ENCODE results near the gene LILRA5. TPM values are rescaled to one million over a fixed set of nuclear protein-coding genes. Genes with fewer than 3 reads are reported as not detected.
"Not testable (repeated sequence)": the region's sequence is repeated elsewhere in the genome, so short reads cannot be mapped to it uniquely, and the experiment has no call there.

The LILRA5 gene
- total and polyA plus RNA-seq, 2 of the 4 experiments (the other 2 are of a cell fraction): not detected

GRCh38 chr19:54279406-54279962 is 33.5 kb downstream of the LILRA5 start:
- no peaks in the 10 kb centered on the region for H3K36me3 ChIP-seq (ENCODE audit: control insufficient read depth, insufficient read depth, low read length)
- WGBS, 2 experiments (ENCODE audit: extremely low coverage in 2 of 2, insufficient read length in 1 of 2): no CpG with 5 or more reads among the region's 18 CpGs
- no peak overlapping the region for H3K56ac ChIP-seq (ENCODE audit: extremely low read depth, insufficient read depth, low read length)
- in situ Hi-C loops (cut with MboI; ENCODE audit: low sequenced_read_pairs): no loop called here
- H3K4me3 ChIP-seq (ENCODE audit: insufficient read depth, low read depth, low read length): no peak overlapping the region
- no peak overlapping the region for H2AK5ac ChIP-seq (ENCODE audit: low read depth, low read length)
- no peak overlapping the region for H2BK20ac ChIP-seq (ENCODE audit: low read depth, low read length)
- H2AK9ac ChIP-seq (replicated peaks; ENCODE audit: low read depth, low read length, poor library complexity): no peak overlapping the region
- H2BK15ac ChIP-seq (ENCODE audit: low read depth, low read length): no peak overlapping the region
- no peak for DNase-seq
- H3K4me2 ChIP-seq (ENCODE audit: low read depth, low read length): no peak overlapping the region
- intact Hi-C loops (cut with micrococcal nuclease): no loop called here
- ATAC-seq (ENCODE audit: low read depth): no peak
- H2BK5ac ChIP-seq (ENCODE audit: low read depth, low read length, poor library complexity, severe bottlenecking): no peak overlapping the region
- no peak overlapping the region for H3K9ac ChIP-seq (ENCODE audit: low read depth, low read length)
- peaks cover 2% of the 10 kb centered on the region; the same call in 1 of the 2 replicates for H3K27me3 ChIP-seq (ENCODE audit: control insufficient read depth, insufficient read depth, low read length)
- no peak overlapping the region for H3K27ac ChIP-seq (ENCODE audit: insufficient read depth, low read length)
- dilution Hi-C loops (cut with HindIII; ENCODE audit: low sequenced_read_pairs, unreplicated experiment): no loop called here
- no peak overlapping the region for H3K23ac ChIP-seq (ENCODE audit: low read depth, low read length)
- H4K8ac ChIP-seq (ENCODE audit: low read depth in 2 of 2, low read length in 2 of 2): no peak overlapping the region
- H3K14ac ChIP-seq (replicated peaks; ENCODE audit: low read depth, low read length): no peak overlapping the region
- H4K20me1 ChIP-seq (ENCODE audit: insufficient read depth, low read length): no peaks in the 10 kb centered on the region
- no peak overlapping the region for H4K91ac ChIP-seq (ENCODE audit: insufficient read depth, low read depth, low read length)
- no peak overlapping the region for H4K5ac ChIP-seq (ENCODE audit: low read depth, low read length)
- no peak overlapping the region for H3K18ac ChIP-seq (ENCODE audit: low read depth, low read length)
- TF ChIP-seq CHD1 (IDR thresholded peaks at IDR 0.05; ENCODE audit: low read depth, low read length): no peak
- no peak for TF ChIP-seq MAFK (IDR thresholded peaks at IDR 0.05; ENCODE audit: low read depth, low read length)
- no peak for TF ChIP-seq ELK1 (IDR thresholded peaks at IDR 0.05; ENCODE audit: borderline replicate concordance, low read depth, low read length)
- no peak for TF ChIP-seq RFX5 (IDR thresholded peaks at IDR 0.05; ENCODE audit: low read depth, low read length)
- no peak for TF ChIP-seq RAD21 (IDR thresholded peaks at IDR 0.05; ENCODE audit: low read length)
- H3K4ac ChIP-seq (ENCODE audit: low read depth, low read length): no peak overlapping the region
- H2BK120ac ChIP-seq (ENCODE audit: low read depth, low read length): no peak overlapping the region
- H3K4me1 ChIP-seq (ENCODE audit: control insufficient read depth, insufficient read depth, low read length): no peaks in the 10 kb centered on the region
- POLR2A ChIA-PET (ENCODE audit: unreplicated experiment): no interaction called here
- H3K9me3 ChIP-seq (ENCODE audit: control insufficient read depth, insufficient read depth, low read length): no peaks in the 10 kb centered on the region
- CTCF ChIA-PET: no interaction called here
- no TSS peak for BruUV-seq (replicated peaks)
- no peak overlapping the region for H2AFZ ChIP-seq (replicated peaks; ENCODE audit: low read length, poor library complexity)
- no peaks in the 10 kb centered on the region for H3K79me1 ChIP-seq (ENCODE audit: low read depth in 1 of 2, low read length in 2 of 2)
- no peaks in the 10 kb centered on the region for H3K9me1 ChIP-seq (ENCODE audit: insufficient read depth, low read length)

GRCh38 chr19:54278571-54279195 is 34.3 kb downstream of the LILRA5 start:
- CTCF ChIA-PET; POLR2A ChIA-PET (ENCODE audit: unreplicated experiment); H3K56ac ChIP-seq (ENCODE audit: extremely low read depth, insufficient read depth, low read length); H3K14ac ChIP-seq (replicated peaks; ENCODE audit: low read depth, low read length); H4K5ac ChIP-seq (ENCODE audit: low read depth, low read length); H3K4me2 ChIP-seq (ENCODE audit: low read depth, low read length); BruUV-seq (replicated peaks); H3K9ac ChIP-seq (ENCODE audit: low read depth, low read length); H3K9me3 ChIP-seq (ENCODE audit: control insufficient read depth, insufficient read depth, low read length); H2BK15ac ChIP-seq (ENCODE audit: low read depth, low read length); H2BK20ac ChIP-seq (ENCODE audit: low read depth, low read length); DNase-seq; H2AK9ac ChIP-seq (replicated peaks; ENCODE audit: low read depth, low read length, poor library complexity); H4K8ac ChIP-seq (ENCODE audit: low read depth in 2 of 2, low read length in 2 of 2); dilution Hi-C loops (cut with HindIII; ENCODE audit: low sequenced_read_pairs, unreplicated experiment); in situ Hi-C loops (cut with MboI; ENCODE audit: low sequenced_read_pairs); H3K27me3 ChIP-seq (ENCODE audit: control insufficient read depth, insufficient read depth, low read length); H3K23ac ChIP-seq (ENCODE audit: low read depth, low read length); H3K18ac ChIP-seq (ENCODE audit: low read depth, low read length); H3K27ac ChIP-seq (ENCODE audit: insufficient read depth, low read length); ATAC-seq (ENCODE audit: low read depth); H2BK5ac ChIP-seq (ENCODE audit: low read depth, low read length, poor library complexity, severe bottlenecking); H2AK5ac ChIP-seq (ENCODE audit: low read depth, low read length); H3K79me1 ChIP-seq (ENCODE audit: low read depth in 1 of 2, low read length in 2 of 2); H3K4me3 ChIP-seq (ENCODE audit: insufficient read depth, low read depth, low read length); H3K4ac ChIP-seq (ENCODE audit: low read depth, low read length); H4K20me1 ChIP-seq (ENCODE audit: insufficient read depth, low read length); H3K4me1 ChIP-seq (ENCODE audit: control insufficient read depth, insufficient read depth, low read length); H3K9me1 ChIP-seq (ENCODE audit: insufficient read depth, low read length); H2AFZ ChIP-seq (replicated peaks; ENCODE audit: low read length, poor library complexity); H4K91ac ChIP-seq (ENCODE audit: insufficient read depth, low read depth, low read length); intact Hi-C loops (cut with micrococcal nuclease); H3K36me3 ChIP-seq (ENCODE audit: control insufficient read depth, insufficient read depth, low read length); H2BK120ac ChIP-seq (ENCODE audit: low read depth, low read length): not testable (repeated sequence)
- 8% methylated on average over 2 of the region's 15 CpGs; no CpG with 5 or more reads in 1 of the 2 experiments for WGBS, 2 experiments (ENCODE audit: extremely low coverage in 2 of 2, insufficient read length in 1 of 2)

All from IMR-90 (cell line).